Astrocyte (in vitro differentiated cells and primary cell): Measurements from ENCODE around the gene WDR5. TPM values are rescaled to one million over a fixed set of nuclear protein-coding genes. Genes with fewer than 3 reads are reported as not detected.

Experiments
- DNase-seq: peaks from one replicate; pipeline ENCODE4 v3.0.0-alpha.2; 2010; ENCODE audit warnings: low read depth
- FAIRE-seq: peaks from 2 replicates; lab custom pipeline; 2011; peaks lifted over from hg19 to GRCh38; lab: Jason Lieb, UNC
- H2AFZ ChIP-seq: 2 replicates; pipeline ENCODE4 v1.6.0; 2012; ENCODE audit warnings: low read depth, low read length, inconsistent platforms
- H3K27ac ChIP-seq: 2 replicates; pipeline ENCODE4 v1.5.1; 2011; ENCODE audit warnings: low read depth, low read length, inconsistent platforms
- H3K27me3 ChIP-seq: 2 replicates; pipeline ENCODE4 v1.6.0; 2011; ENCODE audit warnings: low read length, inconsistent platforms; ENCODE audit not compliant: insufficient read depth
- H3K36me3 ChIP-seq: 2 replicates; pipeline ENCODE4 v1.5.1; 2011; ENCODE audit warnings: low read length, inconsistent platforms; ENCODE audit not compliant: insufficient read depth
- H3K4me1 ChIP-seq: 2 replicates; pipeline ENCODE4 v1.5.1; 2011; ENCODE audit warnings: low read length, inconsistent platforms; ENCODE audit not compliant: insufficient read depth
- H3K4me2 ChIP-seq: 2 replicates; pipeline ENCODE4 v1.6.0; 2012; ENCODE audit warnings: low read length, inconsistent platforms
- H3K4me3 ChIP-seq: 2 replicates; pipeline ENCODE4 v1.5.1; 2011; ENCODE audit warnings: low read depth, mild to moderate bottlenecking, low read length, inconsistent platforms; ENCODE audit not compliant: insufficient read depth
- H3K79me2 ChIP-seq: 2 replicates; pipeline ENCODE4 v1.6.0; 2012; ENCODE audit warnings: mild to moderate bottlenecking, low read length, inconsistent platforms; ENCODE audit not compliant: insufficient read depth
- H3K9ac ChIP-seq: 2 replicates; pipeline ENCODE4 v1.6.0; 2012; ENCODE audit warnings: mild to moderate bottlenecking, low read length, inconsistent platforms
- H3K9me3 ChIP-seq: 2 replicates; pipeline ENCODE4 v1.5.1; 2012; ENCODE audit warnings: low read depth, mild to moderate bottlenecking, low read length, inconsistent platforms; ENCODE audit not compliant: insufficient read depth
- H4K20me1 ChIP-seq: 2 replicates; pipeline ENCODE4 v1.6.0; 2012; ENCODE audit warnings: low read length, inconsistent platforms; ENCODE audit not compliant: insufficient read depth
- H3K27ac Mint-ChIP-seq: one replicate; pipeline ENCODE4 v1.8.0; 2021; ENCODE audit warnings: mild to moderate bottlenecking, mixed read lengths; ENCODE audit not compliant: unreplicated experiment
- H3K27me3 Mint-ChIP-seq: one replicate; pipeline ENCODE4 v1.8.0; 2021; ENCODE audit warnings: low read depth, mixed read lengths; ENCODE audit not compliant: unreplicated experiment
- H3K36me3 Mint-ChIP-seq: one replicate; pipeline ENCODE4 v1.8.0; 2021; ENCODE audit warnings: low read depth, mixed read lengths; ENCODE audit not compliant: unreplicated experiment
- H3K4me1 Mint-ChIP-seq: one replicate; pipeline ENCODE4 v1.8.0; 2021; ENCODE audit warnings: low read depth, mixed read lengths; ENCODE audit not compliant: unreplicated experiment
- H3K4me3 Mint-ChIP-seq: one replicate; pipeline ENCODE4 v1.8.0; 2021; ENCODE audit warnings: mild to moderate bottlenecking, moderate library complexity, mixed read lengths; ENCODE audit not compliant: unreplicated experiment
- H3K9me3 Mint-ChIP-seq: one replicate; pipeline ENCODE4 v1.8.0; 2021; ENCODE audit warnings: mild to moderate bottlenecking, mixed read lengths; ENCODE audit not compliant: unreplicated experiment
- CTCF ChIP-seq: IDR thresholded peaks from 2 replicates; pipeline ENCODE4 v1.5.1; 2011; ENCODE audit warnings: low read depth, mild to moderate bottlenecking, inconsistent platforms, low read length, moderate library complexity; ENCODE audit not compliant: insufficient read depth
- EZH2 ChIP-seq: IDR thresholded peaks from 2 replicates; pipeline ENCODE4 v1.6.1; 2012; ENCODE audit warnings: mild to moderate bottlenecking, low read length, inconsistent platforms; ENCODE audit not compliant: insufficient read depth
- total RNA-seq: library from RNA; stranded (reverse); gene quantifications from 2 replicates; pipeline ENCODE4 v1.2.1, GENCODE V29; 2021

Gene WDR5
- total RNA-seq, 1 donor from 2014 or later = 28.1 TPM

- no peaks in the 10 kb centered on the region for H3K36me3 ChIP-seq
- Mint-ChIP-seq H3K4me3 (no peak overlapping the region), H3K36me3 (no peaks in the 10 kb centered on the region), H3K9me3 (no peaks in the 10 kb centered on the region), H3K27ac (no peak overlapping the region), H3K27me3 (peaks cover 16% of the 10 kb centered on the region), H3K4me1 (peaks cover 11% of the 10 kb centered on the region)
- peaks cover 5% of the 10 kb centered on the region for H3K27me3 ChIP-seq
- no peaks in the 10 kb centered on the region for H3K79me2 ChIP-seq
- no peak for DNase-seq
- TF ChIP-seq EZH2 = no peak
- no peak for TF ChIP-seq CTCF
- H3K4me1 ChIP-seq = peaks cover 11% of the 10 kb centered on the region
- no peak overlapping the region for H2AFZ ChIP-seq
- no peak overlapping the region for H3K9ac ChIP-seq
- H4K20me1 ChIP-seq = no peaks in the 10 kb centered on the region
- H3K4me2 ChIP-seq = no peak overlapping the region
- H3K4me3 ChIP-seq = no peak overlapping the region
- no peaks in the 10 kb centered on the region for H3K9me3 ChIP-seq
- H3K27ac ChIP-seq = no peak overlapping the region
- FAIRE-seq = no peak
Observed at GRCh38 chr9:134174073-134174449, 38.2 kb downstream of the WDR5 start.

- Mint-ChIP-seq H3K27me3 (peaks cover 16% of the 10 kb centered on the region), H3K4me1 (peaks cover 5% of the 10 kb centered on the region), H3K27ac (peak overlapping the region; percentile 78), H3K36me3 (no peaks in the 10 kb centered on the region), H3K4me3 (no peak overlapping the region), H3K9me3 (no peaks in the 10 kb centered on the region)
- H3K27me3 ChIP-seq = peaks cover 11% of the 10 kb centered on the region
- H2AFZ ChIP-seq = no peak overlapping the region
- H3K4me1 ChIP-seq = peaks cover 11% of the 10 kb centered on the region
- DNase-seq (no peak), FAIRE-seq (no peak)
- no peak overlapping the region for H3K27ac ChIP-seq
- H3K9ac ChIP-seq = no peak overlapping the region
- H3K4me2 ChIP-seq = no peak overlapping the region
- H3K79me2 ChIP-seq = no peaks in the 10 kb centered on the region
- no peaks in the 10 kb centered on the region for H3K36me3 ChIP-seq
- no peaks in the 10 kb centered on the region for H4K20me1 ChIP-seq
- H3K9me3 ChIP-seq = no peaks in the 10 kb centered on the region
- TF ChIP-seq CTCF (no peak), EZH2 (no peak)
- H3K4me3 ChIP-seq = no peak overlapping the region
Observed at GRCh38 chr9:134174526-134175290, 38.8 kb downstream of the WDR5 start.

- Histone ChIP-seq H2AFZ (no peak overlapping the region), H3K4me1 (peaks cover 11% of the 10 kb centered on the region), H3K27ac (no peak overlapping the region), H3K4me2 (no peak overlapping the region), H3K36me3 (no peaks in the 10 kb centered on the region), H3K27me3 (peaks cover 15% of the 10 kb centered on the region), H3K9me3 (no peaks in the 10 kb centered on the region), H3K4me3 (no peak overlapping the region), H3K9ac (no peak overlapping the region), H4K20me1 (no peaks in the 10 kb centered on the region), H3K79me2 (no peaks in the 10 kb centered on the region)
- Mint-ChIP-seq H3K36me3 (no peaks in the 10 kb centered on the region), H3K27me3 (peaks cover 23% of the 10 kb centered on the region), H3K9me3 (no peaks in the 10 kb centered on the region), H3K27ac (no peak overlapping the region), H3K4me3 (no peak overlapping the region), H3K4me1 (peaks cover 5% of the 10 kb centered on the region)
- TF ChIP-seq CTCF (no peak), EZH2 (no peak)
- DNase-seq (no peak), FAIRE-seq (no peak)
Observed at GRCh38 chr9:134175291-134175807, 39.5 kb downstream of the WDR5 start.
